B cell (primary cell): ENCODE measurements around the gene ATPAF1. TPM values are rescaled to one million over a fixed set of nuclear protein-coding genes. Genes with fewer than 3 reads are reported as not detected.
A peak's percentile ranks its signal among the peaks of the same experiment; 100 is the strongest.

Experiments
- ATAC-seq: fragments of 200-7000 bp; cut with Tn5 transposase; one replicate; pipeline ENCODE4 v1.10.0; 2021; ENCODE audit warnings: low read depth, mild to moderate bottlenecking, moderate number of reproducible peaks, moderate library complexity
- CTCF ChIA-PET: fragments of 350-600 bp; sonication (Branson Sonifier 250); formaldehyde crosslinking; loops from one replicate; lab custom pipeline; 2021; ENCODE audit warnings: antibody characterized with exemption, inconsistent platforms; lab: Charles Lee
- POLR2A ChIA-PET: fragments of 350-600 bp; sonication (Branson Sonifier 250); formaldehyde crosslinking; loops from one replicate; lab custom pipeline; 2021; ENCODE audit warnings: antibody characterized with exemption; lab: Charles Lee
- DNase-seq: peaks from one replicate; pipeline ENCODE4 v3.0.0; 2013
- H2AFZ ChIP-seq: 2 replicates; pipeline ENCODE4 v1.6.1; 2012; ENCODE audit warnings: mild to moderate bottlenecking, low read depth, low read length; ENCODE audit not compliant: insufficient read depth, poor library complexity, severe bottlenecking
- H3K27ac ChIP-seq, 2 donors: 1 replicate in 1 of 2; 2 replicates in 1 of 2; pipeline ENCODE4 v1.5.1; 2012 to 2013; ENCODE audit warnings: low read length in 2 of 2, mild to moderate bottlenecking in 2 of 2, moderate library complexity in 1 of 2
- H3K27me3 ChIP-seq, 4 experiments: fragments of 200-600 bp in 1 of 4; sonication (generic) in 1 of 4; replicated peaks in 1 of 4; 1 replicate in 2 of 4; 2 replicates in 2 of 4; pipeline versions ENCODE4 v1.6.1 to v1.7.0; 2013 to 2016; ENCODE audit warnings: low read length in 3 of 4, mild to moderate bottlenecking in 2 of 4, mixed read lengths in 1 of 4, moderate library complexity in 1 of 4; ENCODE audit not compliant: insufficient read depth in 4 of 4, control insufficient read depth in 3 of 4; ENCODE audit errors: control extremely low read depth in 1 of 4
- H3K36me3 ChIP-seq, 2 experiments: replicated peaks in 1 of 2; 1 replicate in 1 of 2; 2 replicates in 1 of 2; pipeline versions ENCODE4 v1.6.1 to v1.7.1; 2013; ENCODE audit warnings: low read length in 1 of 2; ENCODE audit not compliant: insufficient read depth in 2 of 2, control insufficient read depth in 1 of 2; ENCODE audit errors: control extremely low read depth in 1 of 2, extremely low read depth in 1 of 2
- H3K4me1 ChIP-seq, 2 donors: fragments of 200-600 bp in 1 of 2; sonication (generic) in 1 of 2; 1 replicate in 1 of 2; 2 replicates in 1 of 2; pipeline versions ENCODE4 v1.5.1 to v1.6.1; 2013 to 2017; ENCODE audit warnings: low read length in 2 of 2; ENCODE audit not compliant: control insufficient read depth in 2 of 2, insufficient read depth in 2 of 2
- H3K4me2 ChIP-seq: replicated peaks from 2 replicates; pipeline ENCODE3; 2012; ENCODE audit warnings: mild to moderate bottlenecking, low read depth, low read length; ENCODE audit not compliant: poor library complexity, severe bottlenecking
- H3K4me3 ChIP-seq, 5 experiments: fragments of 200-600 bp in 1 of 5; sonication (generic) in 1 of 5; 1 replicate in 3 of 5; 2 replicates in 2 of 5; pipeline versions ENCODE4 v1.5.1 to v1.7.0; 2011 to 2016; ENCODE audit warnings: low read length in 4 of 5, mild to moderate bottlenecking in 4 of 5, low read depth in 2 of 5, control low read depth in 1 of 5, moderate library complexity in 1 of 5; ENCODE audit not compliant: insufficient read depth in 1 of 5; ENCODE audit errors: control extremely low read depth in 1 of 5, extremely low read depth in 1 of 5
- H3K79me2 ChIP-seq: fragments of 200-600 bp; sonication (generic); one replicate; pipeline ENCODE4 v1.6.0; 2016; ENCODE audit warnings: low read length; ENCODE audit not compliant: control insufficient read depth, insufficient read depth
- H3K9ac ChIP-seq: fragments of 200-600 bp; sonication (generic); 2 replicates; pipeline ENCODE4 v1.6.1; 2017; ENCODE audit warnings: mild to moderate bottlenecking, low read length, moderate library complexity
- H3K9me3 ChIP-seq, 3 donors: one replicate each; pipeline versions ENCODE4 v1.6.1 to v1.7.1; 2013; ENCODE audit warnings: low read length in 2 of 3; ENCODE audit not compliant: control insufficient read depth in 2 of 3, insufficient read depth in 1 of 3; ENCODE audit errors: control extremely low read depth in 1 of 3
- H4K20me1 ChIP-seq: 2 replicates; pipeline ENCODE4 v1.6.0; 2012; ENCODE audit warnings: mild to moderate bottlenecking, low read length; ENCODE audit not compliant: insufficient read depth, control insufficient read depth, poor library complexity, severe bottlenecking
- H3K27ac Mint-ChIP-seq: one replicate; pipeline ENCODE4 v1.8.0; 2021; ENCODE audit warnings: mixed read lengths
- H3K27me3 Mint-ChIP-seq: one replicate; pipeline ENCODE4 v1.8.0; 2021; ENCODE audit warnings: mixed read lengths
- H3K4me1 Mint-ChIP-seq: one replicate; pipeline ENCODE4 v1.8.0; 2021; ENCODE audit warnings: mixed read lengths
- H3K4me3 Mint-ChIP-seq: one replicate; pipeline ENCODE4 v1.8.0; 2021; ENCODE audit warnings: mixed read lengths
- H3K9me3 Mint-ChIP-seq: one replicate; pipeline ENCODE4 v1.8.0; 2022; ENCODE audit warnings: mixed read lengths; ENCODE audit not compliant: insufficient read depth
- EZH2 ChIP-seq: IDR thresholded peaks from 2 replicates; pipeline ENCODE4 v1.6.1; 2012; ENCODE audit warnings: borderline replicate concordance, low read depth, mild to moderate bottlenecking, moderate library complexity, low read length; ENCODE audit not compliant: insufficient read depth, poor library complexity, severe bottlenecking
- WGBS: methylation state at CpG from one replicate; pipeline ENCODE4 v1.1.5; 2013; ENCODE audit warnings: missing lambda C conversion rate; ENCODE audit not compliant: insufficient coverage; 5-methylcytosine and 5-hydroxymethylcytosine counted together
- intact Hi-C: fragments of 100-400 bp; cut with micrococcal nuclease; formaldehyde crosslinking; loops from one replicate; pipeline ENCODE4 v1.10.0; 2022
- polyA plus RNA-seq: library from polyadenylated mRNA; depleted of rRNA; stranded (reverse); fragments of >200 nt; gene quantifications from 2 replicates; pipeline ENCODE4 v1.2.3, GENCODE V29; 2012
- total RNA-seq, 2 donors: library from RNA; stranded (reverse); fragments of 120-200 nt in 1 of 2; gene quantifications; 1 replicate in 1 of 2; 2 replicates in 1 of 2; pipeline versions ENCODE4 v1.2.3 to v1.2.4, GENCODE V29; 2013 to 2022
- TF ChIP-seq, protein P1 (sequence below): fragments of 200-600 bp; IDR thresholded peaks from one replicate; pipeline ENCODE4 v1.8.0; 2022; ENCODE audit warnings: antibody characterized with exemption, mild to moderate bottlenecking

The ATPAF1 gene
- total and polyA plus RNA-seq, 2 donors (not counting 1 experiment from before 2014, with no cell fraction given), result 18.3 to 22.0 TPM

DNA sequence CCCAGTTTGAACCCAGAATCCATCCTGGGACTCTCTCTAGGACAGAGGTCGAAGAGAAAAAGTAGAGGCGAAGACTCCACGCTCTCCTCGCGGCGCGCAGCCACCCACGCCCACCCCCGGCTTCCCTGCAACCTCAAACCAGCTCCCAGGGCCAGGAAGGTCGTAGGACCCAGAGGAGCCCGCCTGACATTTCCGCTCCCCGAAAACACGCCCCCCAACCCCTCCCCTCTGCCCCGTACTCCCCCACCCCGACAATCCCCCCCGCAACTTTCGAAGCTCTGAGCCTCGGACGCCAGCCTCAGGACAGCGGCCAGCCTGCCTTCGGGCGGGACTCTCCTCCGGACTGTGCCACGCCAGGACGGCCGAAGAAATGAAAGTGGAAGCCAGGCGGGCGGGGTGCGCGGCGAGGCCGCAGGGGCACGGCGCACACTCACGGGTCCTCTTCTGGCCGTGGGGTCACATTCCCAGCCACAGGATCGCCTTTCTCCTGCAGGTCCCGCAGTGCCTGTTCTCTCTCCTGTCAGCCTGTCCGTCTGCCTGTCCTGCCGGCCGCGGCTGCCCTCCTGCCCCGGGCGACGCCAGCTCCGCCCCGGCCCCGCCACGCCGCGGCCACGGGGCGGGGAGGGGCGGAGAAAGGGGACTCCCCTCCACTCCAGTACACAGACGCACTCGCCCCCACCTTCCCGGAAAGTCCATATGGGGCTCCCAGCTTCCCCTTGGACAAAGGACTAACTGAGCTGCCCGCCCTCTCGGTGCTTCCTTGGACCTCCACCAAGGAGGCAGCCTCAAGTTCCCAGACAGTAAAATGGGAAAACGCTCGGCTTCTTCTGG, 51.7 kb downstream of the ATPAF1 start, which contains the start of gene MOB3C:
MOB3C (minus strand) TSS at position 535 of the 831 bp plus-strand sequence. CDS start 3,490 bp downstream, outside the sequence.
- no peaks in the 10 kb centered on the region for H3K9me3 Mint-ChIP-seq
- peaks cover 0 to 14% of the 10 kb centered on the region in 2 experiments for H3K36me3 ChIP-seq
- TF ChIP-seq, protein P1, sequence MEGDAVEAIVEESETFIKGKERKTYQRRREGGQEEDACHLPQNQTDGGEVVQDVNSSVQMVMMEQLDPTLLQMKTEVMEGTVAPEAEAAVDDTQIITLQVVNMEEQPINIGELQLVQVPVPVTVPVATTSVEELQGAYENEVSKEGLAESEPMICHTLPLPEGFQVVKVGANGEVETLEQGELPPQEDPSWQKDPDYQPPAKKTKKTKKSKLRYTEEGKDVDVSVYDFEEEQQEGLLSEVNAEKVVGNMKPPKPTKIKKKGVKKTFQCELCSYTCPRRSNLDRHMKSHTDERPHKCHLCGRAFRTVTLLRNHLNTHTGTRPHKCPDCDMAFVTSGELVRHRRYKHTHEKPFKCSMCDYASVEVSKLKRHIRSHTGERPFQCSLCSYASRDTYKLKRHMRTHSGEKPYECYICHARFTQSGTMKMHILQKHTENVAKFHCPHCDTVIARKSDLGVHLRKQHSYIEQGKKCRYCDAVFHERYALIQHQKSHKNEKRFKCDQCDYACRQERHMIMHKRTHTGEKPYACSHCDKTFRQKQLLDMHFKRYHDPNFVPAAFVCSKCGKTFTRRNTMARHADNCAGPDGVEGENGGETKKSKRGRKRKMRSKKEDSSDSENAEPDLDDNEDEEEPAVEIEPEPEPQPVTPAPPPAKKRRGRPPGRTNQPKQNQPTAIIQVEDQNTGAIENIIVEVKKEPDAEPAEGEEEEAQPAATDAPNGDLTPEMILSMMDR, result no peak
- no peak for TF ChIP-seq EZH2
- peaks cover 42% of the 10 kb centered on the region for H4K20me1 ChIP-seq
- peak; percentile 88 for ATAC-seq
- peak within 1 kb of the TSS; percentile 89 for H3K9ac ChIP-seq
- peak within 1 kb of the TSS; percentile 75 for H2AFZ ChIP-seq
- intact Hi-C loops, result loop anchor here (1.0 kb wide), 2 partner anchors 12 to 103 kb away; partner anchors contain the start of genes EFCAB14 and MKNK1
- CTCF ChIA-PET, result interaction anchor here (0.5 to 5.9 kb wide), 3 partner anchors 12 to 250 kb away, joined by 3 to 40 read pairs (median 4); partner anchors contain the start of gene MKNK1
- peak; percentile 72 for DNase-seq
- H3K4me3 ChIP-seq, result peak within 1 kb of the TSS; percentile 73 to 95 (median 82)
- H3K9me3 ChIP-seq, result no peaks in the 10 kb centered on the region
- H3K79me2 ChIP-seq, result peaks cover 44% of the 10 kb centered on the region
- H3K4me3 Mint-ChIP-seq, result peak within 1 kb of the TSS; percentile 94
- under 1% methylated on average over 55 of the region's 62 CpGs for WGBS
- peaks cover 61% of the 10 kb centered on the region for H3K4me1 Mint-ChIP-seq
- no peaks in the 10 kb centered on the region for H3K27me3 ChIP-seq
- peaks cover 56 to 74% of the 10 kb centered on the region in 2 donors for H3K4me1 ChIP-seq
- peak within 1 kb of the TSS; percentile 93 for H3K27ac Mint-ChIP-seq
- peak within 1 kb of the TSS; percentile 74 to 85 for H3K27ac ChIP-seq
- H3K27me3 Mint-ChIP-seq, result no peaks in the 10 kb centered on the region
- H3K4me2 ChIP-seq, result peak within 1 kb of the TSS; percentile 83
- POLR2A ChIA-PET, result interaction anchor here (0.9 to 3.6 kb wide), 3 partner anchors 10 to 268 kb away, joined by 3 to 27 read pairs (median 4); partner anchors contain the start of gene MKNK1
